Measurements from ENCODE around the gene NODAL. TPM values are rescaled to one million over a fixed set of nuclear protein-coding genes. Genes with fewer than 3 reads are reported as not detected.

NODAL gene
- total RNA-seq, 1 donor from 2014 or later, result not detected

GRCh38 chr10:70391654-70392053 lies 49.8 kb downstream of the NODAL start:
- intact Hi-C loops (cut with micrococcal nuclease), result no loop called here

Other genes with a start within 250 kb of the NODAL start
- 187 and 192 TPM in 2 replicates for gene PPA1, start 208.3 kb downstream of the NODAL start, total RNA-seq
- gene NPFFR1, start 157.7 kb downstream of the NODAL start, total RNA-seq, result not detected in 2 replicates
- gene LRRC20, start 59.1 kb downstream of the NODAL start, total RNA-seq, result 7.8 and 9.0 TPM in 2 replicates
- 48.4 and 50.2 TPM in 2 replicates for gene EIF4EBP2, start 37.5 kb downstream of the NODAL start, total RNA-seq
- 0.07 and 0.10 TPM in 2 replicates for gene PALD1, start 37.1 kb upstream of the NODAL start, total RNA-seq
- 129 and 132 TPM in 2 replicates for gene PRF1, start 161.1 kb upstream of the NODAL start, total RNA-seq
- 0.07 and 0.15 TPM in 2 replicates for gene ADAMTS14, start 230.8 kb upstream of the NODAL start, total RNA-seq

All from T-helper 1 cell treated with Interleukin-12 subunit alpha and Interleukin-12 subunit beta and Interleukin-4 antibody, amounts not matched to agents 30 ng/mL and 1 ng/mL, for 36 hours (primary cell).